CD4-positive, CD25-positive, alpha-beta regulatory T cell (primary cell): Measurements from ENCODE around the gene DHRS9. TPM values are rescaled to one million over a fixed set of nuclear protein-coding genes. Genes with fewer than 3 reads are reported as not detected.

ENCODE experiments used
- ATAC-seq, 2 donors: fragments of 150-1000 bp; cut with Tn5 transposase; one replicate each; pipeline ENCODE4 v1.10.0; 2021; ENCODE audit warnings: low read depth in 2 of 2, moderate number of reproducible peaks in 2 of 2, moderate library complexity in 1 of 2
- DNase-seq, 3 donors: peaks; one replicate each; pipeline versions ENCODE4 v3.0.0 to v3.0.0-alpha.2; 2012 to 2022; ENCODE audit warnings: mixed read lengths in 1 of 3
- H3K27ac ChIP-seq: one replicate; pipeline ENCODE4 v1.7.0; 2013; ENCODE audit warnings: mild to moderate bottlenecking, low read length; ENCODE audit not compliant: insufficient read depth, poor library complexity, severe bottlenecking
- H3K27me3 ChIP-seq: one replicate; pipeline ENCODE4 v1.7.0; 2013; ENCODE audit warnings: low read length; ENCODE audit not compliant: control insufficient read depth, insufficient read depth
- H3K36me3 ChIP-seq: one replicate; pipeline ENCODE4 v1.7.0; 2013; ENCODE audit warnings: mild to moderate bottlenecking, low read length, moderate library complexity; ENCODE audit not compliant: control insufficient read depth, insufficient read depth
- H3K4me1 ChIP-seq: 2 replicates; pipeline ENCODE4 v1.7.0; 2013; ENCODE audit warnings: mild to moderate bottlenecking, low read length; ENCODE audit not compliant: insufficient read depth, control insufficient read depth, poor library complexity, severe bottlenecking
- H3K4me3 ChIP-seq: one replicate; pipeline ENCODE4 v1.7.0; 2013; ENCODE audit warnings: low read depth, mild to moderate bottlenecking, low read length, moderate library complexity
- H3K9me3 ChIP-seq, 2 experiments: 1 replicate in 1 of 2; 2 replicates in 1 of 2; pipeline ENCODE4 v1.7.0; 2013; ENCODE audit warnings: low read length in 2 of 2, mild to moderate bottlenecking in 1 of 2, moderate library complexity in 1 of 2; ENCODE audit not compliant: control insufficient read depth in 2 of 2
- H3K27ac Mint-ChIP-seq, 3 donors: one replicate each; pipeline ENCODE4 v1.8.0; 2020 to 2022; ENCODE audit warnings: mild to moderate bottlenecking in 3 of 3, mixed read lengths in 3 of 3, moderate library complexity in 2 of 3
- H3K27me3 Mint-ChIP-seq: one replicate; pipeline ENCODE4 v1.8.0; 2022; ENCODE audit warnings: mild to moderate bottlenecking, mixed read lengths
- H3K36me3 Mint-ChIP-seq: one replicate; pipeline ENCODE4 v1.8.0; 2020; ENCODE audit warnings: mixed read lengths
- H3K4me1 Mint-ChIP-seq, 4 donors: one replicate each; pipeline ENCODE4 v1.8.0; 2020 to 2022; ENCODE audit warnings: mixed read lengths in 4 of 4, mild to moderate bottlenecking in 1 of 4
- H3K4me3 Mint-ChIP-seq, 4 donors: one replicate each; pipeline ENCODE4 v1.8.0; 2020 to 2022; ENCODE audit warnings: mild to moderate bottlenecking in 4 of 4, mixed read lengths in 4 of 4, moderate library complexity in 3 of 4
- H3K9me3 Mint-ChIP-seq, 7 donors: one replicate each; pipeline ENCODE4 v1.8.0; 2020 to 2022; ENCODE audit warnings: mixed read lengths in 7 of 7, mild to moderate bottlenecking in 3 of 7, moderate library complexity in 2 of 7
- polyA plus RNA-seq, 4 donors: library from polyadenylated mRNA; unstranded; fragments of 300-500 nt; fragmentation: Illumina TruSeq; gene quantifications; one replicate each; pipeline ENCODE4 v1.2.3, GENCODE V29; 2021
- total RNA-seq: library from RNA; stranded (reverse); gene quantifications from one replicate; pipeline ENCODE4 v1.2.3, GENCODE V29; 2022

Gene DHRS9
- total and polyA plus RNA-seq, 5 donors from 2014 or later = not detected

- H3K4me1 ChIP-seq = no peaks in the 10 kb centered on the region
- Mint-ChIP-seq H3K4me1 (no peaks in the 10 kb centered on the region), H3K27me3 (peaks cover 5% of the 10 kb centered on the region), H3K4me3 (no peak overlapping the region), H3K9me3 (peaks cover 0 to 1% (median 0%) of the 10 kb centered on the region in 7 donors), H3K36me3 (no peaks in the 10 kb centered on the region), H3K27ac (peak overlapping the region in 1 of 3 donors; percentile 3)
- no peaks in the 10 kb centered on the region for H3K9me3 ChIP-seq
- H3K27ac ChIP-seq = no peak overlapping the region
- no peak overlapping the region for H3K4me3 ChIP-seq
- H3K36me3 ChIP-seq = no peaks in the 10 kb centered on the region
- H3K27me3 ChIP-seq = peaks cover 3% of the 10 kb centered on the region
- ATAC-seq = no peak
- DNase-seq = no peak
Measured at GRCh38 chr2:169066897-169067296, 2.5 kb upstream of the DHRS9 start.

GRCh38 chr2:169069833-169070232 lies 470 bp downstream of the DHRS9 start:
- Histone ChIP-seq H3K9me3 (no peaks in the 10 kb centered on the region), H3K27ac (no peak overlapping the region), H3K36me3 (no peaks in the 10 kb centered on the region), H3K4me3 (no peak overlapping the region), H3K27me3 (peaks cover 3% of the 10 kb centered on the region), H3K4me1 (no peaks in the 10 kb centered on the region)
- H3K4me1 Mint-ChIP-seq = peaks cover 0 to 2% (median 0%) of the 10 kb centered on the region in 4 donors
- peaks cover 5% of the 10 kb centered on the region for H3K27me3 Mint-ChIP-seq
- ATAC-seq = no peak
- peaks cover 0 to 1% (median 0%) of the 10 kb centered on the region in 7 donors for H3K9me3 Mint-ChIP-seq
- H3K36me3 Mint-ChIP-seq = no peaks in the 10 kb centered on the region
- no peak for DNase-seq
- H3K27ac Mint-ChIP-seq = no peak overlapping the region
- no peak overlapping the region for H3K4me3 Mint-ChIP-seq

- H3K4me3 ChIP-seq = no peak overlapping the region
- H3K27ac ChIP-seq = no peak overlapping the region
- H3K36me3 ChIP-seq = no peaks in the 10 kb centered on the region
- Mint-ChIP-seq H3K27me3 (no peaks in the 10 kb centered on the region), H3K9me3 (no peaks in the 10 kb centered on the region), H3K36me3 (no peaks in the 10 kb centered on the region), H3K4me1 (peaks cover 0 to 2% (median 0%) of the 10 kb centered on the region in 4 donors), H3K4me3 (no peak overlapping the region), H3K27ac (no peak overlapping the region)
- peaks cover 5% of the 10 kb centered on the region for H3K27me3 ChIP-seq
- no peaks in the 10 kb centered on the region for H3K9me3 ChIP-seq
- no peaks in the 10 kb centered on the region for H3K4me1 ChIP-seq
- ATAC-seq (no peak), DNase-seq (no peak)
Measured at GRCh38 chr2:169071455-169071854, 2.1 kb downstream of the DHRS9 start.

DNA sequence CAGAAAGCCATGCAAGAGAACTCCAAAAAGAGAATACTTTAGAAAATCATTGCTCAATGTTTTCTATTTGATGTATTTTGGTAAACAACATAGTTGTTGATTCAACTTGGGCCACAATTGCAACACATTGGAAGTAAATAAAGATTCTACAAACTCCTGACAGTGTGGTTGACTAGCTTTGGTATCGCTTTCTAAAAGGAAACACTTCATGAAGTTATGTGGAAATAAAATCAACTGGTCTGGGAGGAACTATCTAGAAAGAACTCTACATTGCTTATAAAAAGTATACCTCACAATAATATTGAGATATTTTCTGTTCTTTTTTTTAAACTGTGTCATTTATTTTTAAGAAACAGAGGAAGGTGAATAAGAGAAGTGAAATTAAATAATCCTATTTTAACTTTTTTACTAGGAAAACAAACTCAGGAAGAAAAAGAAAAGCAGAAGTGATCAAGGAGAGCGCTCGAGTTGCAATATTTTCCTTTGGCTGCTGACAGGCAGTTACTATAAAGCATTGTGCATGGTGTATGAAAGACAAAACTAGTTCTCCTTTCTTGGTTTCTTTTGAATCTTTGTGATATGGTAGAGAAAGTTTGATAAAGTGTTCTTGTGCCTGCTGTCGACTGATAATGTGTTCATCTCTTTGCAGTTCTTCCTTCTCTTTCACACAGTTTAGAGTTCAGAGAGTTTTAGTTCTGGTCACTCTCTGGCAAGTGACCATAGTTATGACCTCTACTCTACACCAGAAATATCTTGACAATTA lies 3.0 kb downstream of the DHRS9 start:
- no peaks in the 10 kb centered on the region for H3K9me3 Mint-ChIP-seq
- no peaks in the 10 kb centered on the region for H3K9me3 ChIP-seq
- H3K4me3 ChIP-seq = no peak overlapping the region
- no peak overlapping the region for H3K4me3 Mint-ChIP-seq
- no peaks in the 10 kb centered on the region for H3K36me3 Mint-ChIP-seq
- H3K27ac ChIP-seq = no peak overlapping the region
- no peak overlapping the region for H3K27ac Mint-ChIP-seq
- H3K36me3 ChIP-seq = no peaks in the 10 kb centered on the region
- no peaks in the 10 kb centered on the region for H3K4me1 ChIP-seq
- no peaks in the 10 kb centered on the region for H3K27me3 Mint-ChIP-seq
- peaks cover 0 to 2% (median 0%) of the 10 kb centered on the region in 4 donors for H3K4me1 Mint-ChIP-seq
- DNase-seq (no peak), ATAC-seq (no peak)
- peaks cover 5% of the 10 kb centered on the region for H3K27me3 ChIP-seq

DNA sequence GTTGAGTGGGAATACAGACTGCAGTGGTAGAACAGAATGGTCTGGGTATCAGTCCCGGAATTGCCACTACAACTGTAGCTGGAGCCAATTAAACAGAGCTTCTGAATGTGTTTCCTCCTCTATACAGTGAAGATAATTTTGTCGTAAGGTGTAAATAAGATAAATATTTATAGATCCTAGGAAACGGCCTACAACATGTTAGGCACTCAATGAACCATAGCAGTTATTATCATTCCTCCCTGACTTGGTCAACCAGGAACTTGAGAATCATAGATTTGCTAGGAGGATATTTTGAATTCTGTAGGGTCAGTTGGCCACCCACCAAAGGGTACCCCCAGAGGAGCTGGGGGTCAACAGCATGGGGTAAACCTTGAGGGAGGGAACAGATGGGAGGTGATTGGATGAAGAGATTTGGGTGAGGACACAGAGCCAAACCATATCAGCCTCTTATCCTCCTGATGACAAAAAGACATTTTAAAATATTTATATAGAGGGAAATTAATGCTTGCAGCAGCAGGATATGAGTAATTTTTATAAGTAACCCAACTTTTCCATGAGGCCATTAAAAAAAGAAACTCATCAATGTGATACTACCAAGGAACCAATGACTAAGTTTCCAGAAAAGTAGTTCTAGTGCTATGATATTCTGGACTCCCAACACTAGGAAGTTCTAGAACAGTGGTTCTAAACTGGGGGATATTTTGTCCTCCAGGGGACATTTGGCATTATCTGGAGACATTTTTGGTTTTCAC lies 4.0 kb downstream of the DHRS9 start:
- ATAC-seq = no peak
- H3K4me3 ChIP-seq = no peak overlapping the region

DNA sequence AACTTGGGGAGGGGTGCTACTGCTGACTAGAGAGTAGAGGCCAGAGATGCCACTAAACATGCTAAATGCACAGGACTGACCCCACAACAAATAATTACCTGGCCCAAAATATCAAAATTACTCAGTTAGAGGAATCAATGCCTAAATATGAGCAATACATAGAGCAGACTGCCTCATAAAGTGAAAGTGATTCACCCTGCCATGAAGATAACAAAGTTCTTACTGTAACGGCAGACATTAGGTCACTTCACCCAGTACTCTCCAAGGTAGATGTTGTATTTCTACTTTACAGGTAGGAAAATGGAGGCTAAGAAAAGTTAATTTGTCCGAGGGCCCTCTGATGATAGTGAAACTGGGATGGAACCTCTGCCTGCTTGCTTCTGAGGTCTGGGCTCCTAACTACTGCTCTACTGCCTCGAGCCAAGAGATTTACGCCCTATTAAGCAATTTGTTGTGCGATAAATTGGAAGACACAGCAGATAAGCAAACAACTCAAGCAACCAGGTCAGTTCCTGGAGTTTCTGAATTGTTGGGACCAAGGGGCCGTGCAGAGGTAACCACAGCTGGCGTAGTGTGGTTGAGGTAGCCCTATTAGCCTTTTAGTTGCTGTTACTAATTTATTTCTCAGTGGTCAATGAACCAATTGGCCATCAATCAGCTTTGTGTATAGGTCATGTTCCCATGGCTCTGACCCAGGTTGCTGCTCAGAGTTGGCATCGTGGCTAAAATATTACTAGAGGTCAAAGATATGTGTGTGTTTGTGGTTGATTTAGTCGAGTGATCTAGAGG lies 4.8 kb downstream of the DHRS9 start:
- Histone ChIP-seq H3K4me1 (no peaks in the 10 kb centered on the region), H3K27me3 (peaks cover 5% of the 10 kb centered on the region), H3K36me3 (no peaks in the 10 kb centered on the region), H3K9me3 (no peaks in the 10 kb centered on the region), H3K4me3 (no peak overlapping the region), H3K27ac (no peak overlapping the region)
- H3K36me3 Mint-ChIP-seq = no peaks in the 10 kb centered on the region
- ATAC-seq = no peak
- peaks cover 0 to 2% (median 0%) of the 10 kb centered on the region in 4 donors for H3K4me1 Mint-ChIP-seq
- no peaks in the 10 kb centered on the region for H3K9me3 Mint-ChIP-seq
- no peak overlapping the region for H3K4me3 Mint-ChIP-seq
- DNase-seq = no peak
- H3K27ac Mint-ChIP-seq = no peak overlapping the region
- H3K27me3 Mint-ChIP-seq = no peaks in the 10 kb centered on the region

More for the DNA sequence above, 4.0 kb downstream of the DHRS9 start:
- no peaks in the 10 kb centered on the region for H3K36me3 Mint-ChIP-seq
- H3K4me3 Mint-ChIP-seq = no peak overlapping the region
- H3K27ac ChIP-seq = no peak overlapping the region
- no peaks in the 10 kb centered on the region for H3K9me3 ChIP-seq
- peaks cover 5% of the 10 kb centered on the region for H3K27me3 ChIP-seq
- no peaks in the 10 kb centered on the region for H3K9me3 Mint-ChIP-seq
- H3K4me1 Mint-ChIP-seq = peaks cover 0 to 2% (median 0%) of the 10 kb centered on the region in 4 donors
- H3K4me1 ChIP-seq = no peaks in the 10 kb centered on the region
- H3K36me3 ChIP-seq = no peaks in the 10 kb centered on the region
- no peak for DNase-seq
- no peak overlapping the region for H3K27ac Mint-ChIP-seq
- no peaks in the 10 kb centered on the region for H3K27me3 Mint-ChIP-seq

- no peak for DNase-seq
- Histone ChIP-seq H3K36me3 (no peaks in the 10 kb centered on the region), H3K27me3 (peaks cover 4% of the 10 kb centered on the region), H3K4me3 (no peak overlapping the region), H3K27ac (no peak overlapping the region), H3K4me1 (no peaks in the 10 kb centered on the region), H3K9me3 (no peaks in the 10 kb centered on the region)
- peaks cover 0 to 2% (median 0%) of the 10 kb centered on the region in 4 donors for H3K4me1 Mint-ChIP-seq
- no peaks in the 10 kb centered on the region for H3K9me3 Mint-ChIP-seq
- no peak overlapping the region for H3K4me3 Mint-ChIP-seq
- H3K27ac Mint-ChIP-seq = no peak overlapping the region
- H3K36me3 Mint-ChIP-seq = no peaks in the 10 kb centered on the region
- no peak for ATAC-seq
- no peaks in the 10 kb centered on the region for H3K27me3 Mint-ChIP-seq
Measured at GRCh38 chr2:169077674-169078240, 8.4 kb downstream of the DHRS9 start.
